ENCODE data around the gene NYNRIN. TPM values are rescaled to one million over a fixed set of nuclear protein-coding genes. Genes with fewer than 3 reads are reported as not detected.
A peak's percentile ranks its signal among the peaks of the same experiment; 100 is the strongest.

NYNRIN gene
- total RNA-seq, 1 experiment from 2014 or later, result 18.7 TPM

DNA sequence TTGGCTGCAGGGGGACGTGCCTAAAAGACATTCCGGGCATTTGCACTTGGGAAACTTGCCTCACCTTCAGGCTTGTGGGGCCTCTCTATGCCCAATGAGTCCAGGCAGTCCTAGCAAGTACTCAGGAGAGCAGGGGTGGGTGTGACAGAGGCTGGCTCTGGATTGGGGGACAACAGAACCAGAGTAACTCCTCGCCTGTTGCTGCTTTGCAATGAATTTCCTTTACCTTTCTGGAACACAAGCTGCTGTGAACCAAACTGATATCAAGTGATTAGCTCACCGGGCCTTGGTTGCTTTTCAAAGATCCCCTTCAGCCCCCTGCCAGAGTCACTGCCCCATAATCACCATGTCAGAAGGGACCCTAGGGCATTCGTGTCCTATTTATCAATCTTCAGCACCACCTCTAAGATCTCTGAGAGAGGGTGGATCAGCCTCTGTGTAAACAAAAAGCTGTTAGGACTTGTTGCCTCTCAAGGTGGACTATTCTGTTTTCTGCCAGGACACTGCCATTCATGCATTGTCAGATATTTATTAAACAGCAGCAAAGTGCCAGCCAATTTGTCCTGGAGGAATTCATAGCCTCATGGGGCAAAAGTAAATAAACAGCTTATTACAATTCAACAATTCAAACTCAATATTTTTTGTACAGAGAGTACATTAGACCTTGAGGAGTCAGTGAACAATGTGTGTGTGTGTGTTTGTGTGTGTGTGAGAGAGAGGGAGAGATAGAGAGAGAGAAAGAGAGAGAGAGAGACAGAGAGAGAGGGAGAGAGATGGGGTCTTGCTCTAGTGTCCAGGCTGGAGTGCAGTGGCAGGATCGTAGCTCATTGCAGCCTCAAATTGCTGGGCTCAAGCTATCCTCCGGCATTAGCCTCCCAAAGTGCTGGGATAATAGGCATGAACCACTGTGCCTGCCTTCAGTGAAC lies 19.6 kb upstream of the NYNRIN start:
- no peaks in the 10 kb centered on the region for H3K23me2 ChIP-seq (ENCODE audit: insufficient read length, low read depth, low read length, poor library complexity, severe bottlenecking)
- Mint-ChIP-seq H3K27me3 (ENCODE audit: low read depth) (no peaks in the 10 kb centered on the region; the same call in none of the 2 replicates), H3K36me3 (ENCODE audit: insufficient read depth in 1 of 3, low read depth in 3 of 3) (peaks cover under 1 to 11% (median 1%) of the 10 kb centered on the region in 3 experiments; a peak in 6 of 7 replicates), H3K9me3 (no peaks in the 10 kb centered on the region), H3K4me3 (no peak overlapping the region), H3K4me1 (peaks cover 37 to 46% of the 10 kb centered on the region in 2 experiments), H3K27ac (peak overlapping the region in 1 of 3 experiments; percentile 30; a peak in 1 of 7 replicates)
- no peak overlapping the region for H2AFZ ChIP-seq (ENCODE audit: low read length)
- TF ChIP-seq, protein P1, sequence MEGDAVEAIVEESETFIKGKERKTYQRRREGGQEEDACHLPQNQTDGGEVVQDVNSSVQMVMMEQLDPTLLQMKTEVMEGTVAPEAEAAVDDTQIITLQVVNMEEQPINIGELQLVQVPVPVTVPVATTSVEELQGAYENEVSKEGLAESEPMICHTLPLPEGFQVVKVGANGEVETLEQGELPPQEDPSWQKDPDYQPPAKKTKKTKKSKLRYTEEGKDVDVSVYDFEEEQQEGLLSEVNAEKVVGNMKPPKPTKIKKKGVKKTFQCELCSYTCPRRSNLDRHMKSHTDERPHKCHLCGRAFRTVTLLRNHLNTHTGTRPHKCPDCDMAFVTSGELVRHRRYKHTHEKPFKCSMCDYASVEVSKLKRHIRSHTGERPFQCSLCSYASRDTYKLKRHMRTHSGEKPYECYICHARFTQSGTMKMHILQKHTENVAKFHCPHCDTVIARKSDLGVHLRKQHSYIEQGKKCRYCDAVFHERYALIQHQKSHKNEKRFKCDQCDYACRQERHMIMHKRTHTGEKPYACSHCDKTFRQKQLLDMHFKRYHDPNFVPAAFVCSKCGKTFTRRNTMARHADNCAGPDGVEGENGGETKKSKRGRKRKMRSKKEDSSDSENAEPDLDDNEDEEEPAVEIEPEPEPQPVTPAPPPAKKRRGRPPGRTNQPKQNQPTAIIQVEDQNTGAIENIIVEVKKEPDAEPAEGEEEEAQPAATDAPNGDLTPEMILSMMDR (conservative IDR thresholded peaks at IDR 0.05), result no peak
- no peak overlapping the region for H2AK5ac ChIP-seq (ENCODE audit: insufficient read length, low read length)
- no peak overlapping the region for H3K4ac ChIP-seq (ENCODE audit: low read depth, low read length)
- no peaks in the 10 kb centered on the region for H3K9me3 ChIP-seq (ENCODE audit: control insufficient read depth, low read depth, low read length)
- no peak overlapping the region for H4K91ac ChIP-seq (ENCODE audit: insufficient read length, low read depth, low read length)
- no peak overlapping the region for H2BK120ac ChIP-seq (ENCODE audit: low read depth, low read length, poor library complexity, severe bottlenecking)
- no peak overlapping the region for H3K9ac ChIP-seq (ENCODE audit: extremely low read depth, insufficient read length, low read length)
- no peak overlapping the region for H3K14ac ChIP-seq (ENCODE audit: insufficient read depth, low read length)
- H3T11ph ChIP-seq (ENCODE audit: low read length), result no peak overlapping the region
- H4K8ac ChIP-seq (replicated peaks; ENCODE audit: insufficient read length, low read depth, low read length), result no peak overlapping the region
- no peaks in the 10 kb centered on the region for H3K79me1 ChIP-seq (ENCODE audit: insufficient read depth, low read depth, low read length, poor library complexity, severe bottlenecking)
- WGBS (ENCODE audit: extremely low coverage, insufficient read length, low lambda C conversion rate), result no CpG with 5 or more reads among the region's 7 CpGs
- no peak overlapping the region for H3K18ac ChIP-seq (ENCODE audit: insufficient read length, low read depth, low read length)
- no peaks in the 10 kb centered on the region for H4K20me1 ChIP-seq (ENCODE audit: control insufficient read depth, insufficient read depth, insufficient read length)
- no peak overlapping the region for H3K23ac ChIP-seq (ENCODE audit: insufficient read length, low read depth, low read length)
- no peak overlapping the region for H3K56ac ChIP-seq (ENCODE audit: insufficient read length, low read depth, low read length)
- no peak overlapping the region for H4K5ac ChIP-seq (ENCODE audit: insufficient read length, low read depth, low read length)
- H3K4me1 ChIP-seq (ENCODE audit: insufficient read depth, low read length), result peaks cover 3% of the 10 kb centered on the region
- H2BK15ac ChIP-seq (ENCODE audit: low read depth, low read length), result no peak overlapping the region; the same call in 1 of the 2 replicates
- H3K27ac ChIP-seq (ENCODE audit: insufficient read length, low read depth, low read length), result no peak overlapping the region
- no peak overlapping the region for H2BK5ac ChIP-seq (ENCODE audit: insufficient read length, low read length)
- no peak overlapping the region for H2BK12ac ChIP-seq (ENCODE audit: insufficient read length, low read depth, low read length)
- H3K79me2 ChIP-seq (ENCODE audit: insufficient read depth, low read length), result no peaks in the 10 kb centered on the region
- no peaks in the 10 kb centered on the region for H3K27me3 ChIP-seq (ENCODE audit: insufficient read depth, low read length)
- H2BK20ac ChIP-seq (ENCODE audit: low read depth, low read length, poor library complexity, severe bottlenecking), result no peak overlapping the region
- DNase-seq, result no peak
- H3K4me2 ChIP-seq (ENCODE audit: insufficient read depth, insufficient read length, low read length), result no peak overlapping the region
